ENCODE measurements around the gene GABRB2.
A peak's percentile ranks its signal among the peaks of the same experiment; 100 is the strongest.
"Not testable (repeated sequence)": the region's sequence is repeated elsewhere in the genome, so short reads cannot be mapped to it uniquely, and the experiment has no call there.

Gene GABRB2

DNA sequence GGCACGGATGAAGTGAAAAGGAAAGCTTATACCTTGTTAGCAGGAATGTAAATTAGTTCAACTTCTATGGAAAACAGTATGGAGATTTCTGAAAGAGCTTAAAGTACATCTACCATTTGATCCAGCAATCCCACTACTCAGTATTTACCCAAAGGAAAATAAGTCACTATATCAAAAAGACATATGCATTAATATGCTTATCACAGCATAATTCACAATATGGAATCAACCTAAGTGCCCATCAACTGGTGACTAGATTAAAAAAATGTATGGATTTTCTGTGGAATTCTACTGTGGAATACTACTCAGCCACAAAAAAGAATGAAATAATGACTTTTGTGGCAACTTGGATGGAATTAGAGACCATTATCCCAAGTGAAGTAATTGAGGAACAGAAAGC, 279.6 kb downstream of the GABRB2 start:
- no peaks in the 10 kb centered on the region for H3K36me3 Mint-ChIP-seq (ENCODE audit: low read depth)
- H3K4me1 Mint-ChIP-seq: no peaks in the 10 kb centered on the region
- no peaks in the 10 kb centered on the region for H3K27me3 Mint-ChIP-seq (ENCODE audit: low read depth)
- H3K4me3 Mint-ChIP-seq: no peak overlapping the region
- H3K27ac Mint-ChIP-seq: no peak overlapping the region
- no peak for TF ChIP-seq CTCF (IDR thresholded peaks at IDR 0.05; ENCODE audit: unreplicated experiment in 3 of 3)
- peaks cover 5% of the 10 kb centered on the region for H3K9me3 Mint-ChIP-seq

- H3K27ac Mint-ChIP-seq: no peak overlapping the region
- TF ChIP-seq CTCF (IDR thresholded peaks at IDR 0.05; ENCODE audit: unreplicated experiment in 3 of 3): no peak
- no peaks in the 10 kb centered on the region for H3K27me3 Mint-ChIP-seq (ENCODE audit: low read depth)
- no peaks in the 10 kb centered on the region for H3K4me1 Mint-ChIP-seq
- peaks cover 5% of the 10 kb centered on the region for H3K9me3 Mint-ChIP-seq
- H3K4me3 Mint-ChIP-seq: no peak overlapping the region
- no peaks in the 10 kb centered on the region for H3K36me3 Mint-ChIP-seq (ENCODE audit: low read depth)
Observed at GRCh38 chr5:161265006-161265405, 281.5 kb downstream of the GABRB2 start.

GRCh38 chr5:161263191-161263590, 283.3 kb downstream of the GABRB2 start:
- H3K4me1 Mint-ChIP-seq: no peaks in the 10 kb centered on the region
- TF ChIP-seq CTCF (IDR thresholded peaks at IDR 0.05; ENCODE audit: unreplicated experiment in 3 of 3): no peak
- no peak overlapping the region for H3K27ac Mint-ChIP-seq
- H3K4me3 Mint-ChIP-seq: no peak overlapping the region
- peaks cover 3% of the 10 kb centered on the region for H3K27me3 Mint-ChIP-seq (ENCODE audit: low read depth)
- no peaks in the 10 kb centered on the region for H3K9me3 Mint-ChIP-seq
- H3K36me3 Mint-ChIP-seq (ENCODE audit: low read depth): no peaks in the 10 kb centered on the region

- no peaks in the 10 kb centered on the region for H3K4me1 Mint-ChIP-seq
- TF ChIP-seq CTCF (IDR thresholded peaks at IDR 0.05; ENCODE audit: unreplicated experiment in 3 of 3): no peak
- no peak overlapping the region for H3K4me3 Mint-ChIP-seq
- H3K9me3 Mint-ChIP-seq: no peaks in the 10 kb centered on the region
- H3K36me3 Mint-ChIP-seq (ENCODE audit: low read depth): no peaks in the 10 kb centered on the region
- H3K27ac Mint-ChIP-seq: peak overlapping the region in 1 of 3 experiments; percentile 31
- H3K27me3 Mint-ChIP-seq (ENCODE audit: low read depth): peaks cover 3% of the 10 kb centered on the region
Observed at GRCh38 chr5:161261668-161262323, 284.7 kb downstream of the GABRB2 start.

GRCh38 chr5:161258438-161258837, 288.1 kb downstream of the GABRB2 start:
- Mint-ChIP-seq H3K4me1 (no peaks in the 10 kb centered on the region), H3K27me3 (ENCODE audit: low read depth) (peaks cover 3% of the 10 kb centered on the region), H3K27ac (no peak overlapping the region), H3K9me3 (no peaks in the 10 kb centered on the region), H3K36me3 (ENCODE audit: low read depth) (no peaks in the 10 kb centered on the region), H3K4me3 (no peak overlapping the region)
- TF ChIP-seq CTCF (IDR thresholded peaks at IDR 0.05; ENCODE audit: unreplicated experiment in 3 of 3): no peak

GRCh38 chr5:161256957-161257356, 289.6 kb downstream of the GABRB2 start:
- H3K36me3 Mint-ChIP-seq (ENCODE audit: low read depth): no peaks in the 10 kb centered on the region
- no peak overlapping the region for H3K27ac Mint-ChIP-seq
- no peaks in the 10 kb centered on the region for H3K9me3 Mint-ChIP-seq
- no peak for TF ChIP-seq CTCF (IDR thresholded peaks at IDR 0.05; ENCODE audit: unreplicated experiment in 3 of 3)
- H3K27me3 Mint-ChIP-seq (ENCODE audit: low read depth): peaks cover 3% of the 10 kb centered on the region
- no peak overlapping the region for H3K4me3 Mint-ChIP-seq
- H3K4me1 Mint-ChIP-seq: no peaks in the 10 kb centered on the region

DNA sequence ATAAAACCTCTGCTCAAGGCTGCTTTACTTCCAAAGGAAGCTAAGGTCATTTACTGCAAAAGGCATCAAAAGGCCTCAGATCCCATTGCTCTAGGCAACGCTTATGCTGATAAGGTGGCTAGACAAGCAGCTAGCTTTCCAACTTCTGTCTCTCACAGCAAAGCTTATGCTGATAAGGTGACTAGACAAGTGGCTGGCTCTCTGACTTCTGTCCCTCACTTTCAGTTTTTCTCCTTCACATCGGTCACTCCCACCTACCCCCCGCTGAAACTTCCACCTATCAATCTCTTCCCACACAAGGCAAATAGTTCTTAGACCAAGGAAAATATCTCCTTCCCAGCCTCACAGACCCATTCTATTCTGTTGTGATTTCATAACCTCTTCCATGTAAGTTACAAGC, 293.6 kb downstream of the GABRB2 start:
- not testable (repeated sequence) for H3K27ac Mint-ChIP-seq; H3K4me3 Mint-ChIP-seq; H3K4me1 Mint-ChIP-seq; H3K9me3 Mint-ChIP-seq; H3K27me3 Mint-ChIP-seq (ENCODE audit: low read depth); H3K36me3 Mint-ChIP-seq (ENCODE audit: low read depth)
